ENCODE measurements around the gene ANKRD31.

ANKRD31 gene

GRCh38 chr5:75054134-75054930, 182.3 kb downstream of the ANKRD31 start:
- DNase-seq = no peak

DNA sequence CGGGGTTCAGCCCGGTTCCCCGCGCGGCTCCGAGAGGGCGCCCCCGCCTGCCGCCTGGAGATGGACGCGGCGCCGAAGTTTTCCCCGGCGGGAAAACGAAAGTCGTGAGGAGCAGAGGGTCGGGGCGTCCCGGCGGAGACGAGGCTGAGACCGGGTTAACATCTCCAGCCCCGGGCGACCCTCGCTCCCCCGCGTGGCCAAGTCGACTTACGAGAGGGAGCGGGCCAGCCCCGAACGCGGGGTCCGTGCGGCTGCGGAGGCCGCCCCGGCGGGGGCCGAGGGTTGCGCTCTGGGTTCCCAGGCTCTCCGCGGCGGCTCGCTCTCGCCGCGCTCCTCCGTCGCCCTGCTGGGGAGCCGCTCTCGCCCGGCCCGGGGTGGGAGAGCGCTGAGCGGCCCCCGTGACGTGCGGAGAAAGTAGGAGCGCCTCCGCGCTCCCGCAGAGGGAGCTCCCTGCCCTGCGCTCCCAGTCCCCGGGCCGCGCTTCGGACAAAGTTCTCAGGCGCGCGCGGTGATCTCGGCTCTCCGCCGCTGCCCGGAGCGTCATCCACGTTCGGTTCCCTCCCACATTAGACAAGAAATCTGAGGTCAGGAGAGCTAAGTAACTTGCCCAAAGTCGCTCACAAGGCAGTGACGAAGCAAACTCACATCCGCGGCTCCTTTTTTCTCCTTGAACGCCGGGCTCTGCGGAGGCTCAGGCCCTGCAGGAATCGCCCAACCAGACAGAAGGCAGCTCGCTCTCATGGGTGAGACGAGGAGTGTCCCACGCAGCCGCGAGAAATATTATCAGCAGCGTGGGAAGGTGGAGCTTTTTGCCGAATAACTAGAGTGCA, 183.2 kb downstream of the ANKRD31 start:
- DNase-seq = no peak

DNA sequence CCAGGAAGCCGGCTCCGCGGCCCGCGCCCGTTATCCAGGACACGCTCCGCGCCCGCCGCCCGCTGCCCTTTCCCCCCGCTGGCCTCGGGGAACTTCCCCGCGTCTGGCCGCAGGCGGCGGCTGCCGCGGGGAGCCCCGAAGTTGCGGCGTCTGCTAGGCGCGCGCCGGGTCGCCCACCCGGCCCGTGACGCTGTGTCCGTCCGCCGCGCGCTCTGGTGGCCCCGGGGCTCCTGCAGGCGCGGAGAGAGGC, 183.7 kb downstream of the ANKRD31 start:
- no peak for DNase-seq

DNA sequence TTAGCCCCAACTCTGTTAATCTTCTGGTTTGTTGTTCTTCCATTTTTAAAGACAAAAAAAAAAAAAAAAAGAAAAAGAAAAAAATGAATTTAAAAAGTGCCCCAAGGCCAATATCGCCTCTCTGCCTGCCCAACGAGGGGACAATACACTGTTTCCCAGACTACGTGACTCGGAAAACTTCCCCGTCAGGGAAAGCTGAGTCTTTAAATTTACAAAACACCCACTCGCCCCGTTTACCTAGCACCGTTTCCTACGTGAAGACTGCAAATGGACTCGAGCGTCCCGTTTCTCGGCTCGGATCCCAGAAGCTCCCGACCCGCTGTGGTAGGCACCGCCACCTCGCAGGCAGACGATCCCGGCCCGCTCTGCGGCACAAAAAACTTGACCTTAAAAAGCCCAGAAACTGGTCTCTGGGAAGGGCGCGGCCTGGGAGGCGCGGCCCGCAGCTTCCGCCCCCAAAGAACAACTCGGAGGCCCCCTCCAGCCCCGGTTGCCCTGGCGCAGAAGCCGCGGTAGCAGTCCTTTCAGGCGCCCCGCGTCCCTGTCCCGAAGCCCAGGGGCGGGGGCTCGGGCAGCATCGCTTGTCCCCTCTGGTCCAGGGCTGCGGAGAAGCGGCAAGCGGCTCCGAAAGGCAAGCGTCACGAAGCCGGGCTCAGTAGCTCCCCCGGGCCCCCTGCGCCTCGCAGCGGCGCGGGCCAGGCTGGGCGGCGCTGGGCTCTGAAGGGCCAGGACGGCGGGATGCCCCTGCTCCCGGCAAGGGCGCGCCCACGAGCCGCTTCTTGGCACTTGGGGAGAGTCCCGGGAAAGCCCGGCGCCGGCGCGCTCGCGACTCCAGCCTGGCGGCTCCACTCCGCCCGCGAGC, 184.3 kb downstream of the ANKRD31 start, which contains the start of gene GCNT4:
Gene GCNT4, minus strand, starts transcription at position 367 of the 862 bp plus-strand sequence. CDS start 22,521 bp downstream, outside the sequence.
- no peak for DNase-seq

- DNase-seq = no peak
Measured at GRCh38 chr5:75051217-75051751, 185.4 kb downstream of the ANKRD31 start.

DNA sequence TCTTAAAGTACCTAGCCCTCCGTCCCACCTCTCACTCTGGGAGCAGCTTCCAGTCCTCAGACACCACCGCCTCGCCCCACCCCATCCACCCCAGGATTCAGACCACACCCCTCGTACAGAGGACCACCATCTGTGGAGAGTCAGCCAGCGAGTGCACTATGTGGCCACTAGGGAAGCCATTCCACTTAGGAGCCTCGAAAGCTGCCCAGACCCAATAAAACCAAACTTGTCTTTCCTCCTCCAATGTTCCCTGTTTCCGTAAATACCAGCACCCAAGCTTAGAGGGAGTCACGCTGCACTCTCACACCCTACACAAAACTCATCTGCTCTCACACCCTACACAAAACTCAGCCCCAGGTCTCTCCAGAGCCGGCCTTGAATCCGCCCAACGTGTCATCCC, 186.3 kb downstream of the ANKRD31 start:
- no peak for DNase-seq

- no peak for DNase-seq
Measured at GRCh38 chr5:75049456-75050351, 187.0 kb downstream of the ANKRD31 start.

GRCh38 chr5:75048457-75048953, 188.2 kb downstream of the ANKRD31 start:
- DNase-seq = no peak

DNA sequence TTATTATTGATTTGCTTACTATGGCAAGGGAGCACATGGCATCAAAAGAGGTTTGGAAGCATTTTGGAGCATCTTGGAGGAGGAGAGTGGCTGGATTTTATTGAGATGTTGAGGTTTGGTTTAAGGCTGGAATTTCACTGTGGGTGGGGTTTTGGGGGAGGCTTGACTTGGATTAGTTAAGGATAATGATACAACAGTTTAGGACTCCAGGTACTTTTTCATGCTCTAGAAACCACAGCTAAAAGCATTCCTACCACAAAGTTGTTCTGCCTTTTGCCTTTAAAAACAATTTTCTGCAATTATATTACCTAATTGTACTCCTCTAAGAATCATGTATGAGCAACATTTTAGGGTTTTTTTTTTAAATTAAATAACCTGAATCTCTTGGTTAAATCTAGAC, 189.3 kb downstream of the ANKRD31 start:
- no peak for DNase-seq

DNA sequence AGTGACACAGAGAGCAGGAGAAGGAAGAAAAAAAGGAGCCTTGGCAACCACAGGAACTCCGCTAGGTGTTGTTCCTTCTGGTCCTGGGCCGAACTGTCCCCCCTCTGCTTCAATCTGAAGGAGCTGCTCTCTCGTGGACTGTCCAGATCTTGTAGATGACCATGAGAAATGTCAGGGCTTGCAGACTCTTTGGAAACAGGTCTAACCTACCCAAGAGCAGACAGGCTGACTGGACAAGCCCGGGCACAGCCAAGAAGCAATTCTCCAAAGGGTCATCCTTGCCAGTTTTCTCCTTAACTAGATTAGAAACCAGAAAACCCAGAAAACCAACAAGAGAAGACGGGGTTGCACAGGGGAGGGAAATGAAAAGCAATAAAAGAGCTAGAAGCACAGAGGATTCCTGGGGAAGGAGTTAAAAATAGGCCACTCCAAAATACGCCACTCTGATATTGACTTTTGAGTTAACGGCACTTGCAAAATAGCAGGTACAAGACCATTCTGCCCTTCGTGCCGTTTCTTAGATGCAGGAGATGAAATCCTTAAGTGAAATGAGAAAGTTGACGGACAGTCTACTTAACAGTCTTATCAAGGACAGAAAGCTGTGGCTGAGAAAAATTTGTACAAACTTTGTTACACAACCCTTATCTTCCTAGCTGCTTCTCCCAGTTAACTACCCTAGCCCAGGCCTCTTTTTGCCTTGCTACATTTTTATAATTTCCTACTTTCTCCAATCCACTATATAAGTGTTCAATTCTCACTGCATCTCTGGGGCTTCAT, 190.1 kb downstream of the ANKRD31 start:
- DNase-seq = no peak

- no peak for DNase-seq
Measured at GRCh38 chr5:75045071-75045470, 191.6 kb downstream of the ANKRD31 start.

GRCh38 chr5:75044406-75044805, 192.3 kb downstream of the ANKRD31 start:
- no peak for DNase-seq

- DNase-seq = no peak
Measured at GRCh38 chr5:75043633-75044264, 192.9 kb downstream of the ANKRD31 start.

GRCh38 chr5:75042522-75042921, 194.2 kb downstream of the ANKRD31 start:
- no peak for DNase-seq

- DNase-seq = no peak
Measured at GRCh38 chr5:75040973-75041372, 195.7 kb downstream of the ANKRD31 start.

GRCh38 chr5:75037106-75037505, 199.6 kb downstream of the ANKRD31 start:
- DNase-seq = no peak

DNA sequence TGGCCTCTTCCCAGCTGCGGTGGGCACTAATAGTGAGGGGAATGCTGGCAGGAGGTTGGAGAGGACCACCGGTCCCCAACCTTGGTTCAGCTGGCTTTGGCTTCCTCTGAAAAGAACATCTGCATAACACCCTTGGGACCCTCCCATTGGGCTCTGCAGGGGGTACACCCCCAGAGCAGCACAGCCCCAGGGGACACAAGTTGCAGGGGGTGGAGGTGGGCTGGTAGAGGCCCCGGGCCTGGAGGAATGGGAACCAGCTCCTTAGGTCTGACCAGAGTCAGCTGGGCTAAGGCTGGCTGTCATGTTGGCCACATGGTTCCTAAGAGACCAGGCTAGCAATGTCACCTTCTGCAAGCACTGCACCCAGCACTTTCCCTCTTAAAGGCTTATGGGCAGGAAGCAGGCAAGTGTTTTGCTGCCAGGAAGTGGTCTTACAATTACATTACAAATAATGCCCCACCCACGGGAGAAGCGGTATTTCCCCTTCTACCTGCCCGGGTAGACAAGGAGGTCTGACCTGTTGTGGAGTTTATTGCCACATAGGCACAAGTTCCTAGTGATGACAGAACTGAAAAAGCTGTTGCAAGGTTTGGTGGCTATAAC, 202.4 kb downstream of the ANKRD31 start:
- no peak for DNase-seq

- no peak for DNase-seq
Measured at GRCh38 chr5:75031366-75031765, 205.3 kb downstream of the ANKRD31 start.

GRCh38 chr5:75028090-75028489, 208.6 kb downstream of the ANKRD31 start:
- no peak for DNase-seq
